HEK293T (cell line): Measurements from ENCODE around the gene RABGAP1L.
A peak's percentile ranks its signal among the peaks of the same experiment; 100 is the strongest.
"Not testable (repeated sequence)": the region's sequence is repeated elsewhere in the genome, so short reads cannot be mapped to it uniquely, and the experiment has no call there.

Source experiments
- CTCF ChIA-PET: fragments of 350-600 bp; formaldehyde crosslinking; extraction: SDS; loops from one replicate; lab custom pipeline; 2021; ENCODE audit warnings: antibody characterized with exemption, inconsistent platforms; lab: Yijun Ruan, JAX
- POLR2A ChIA-PET: fragments of 350-600 bp; formaldehyde crosslinking; extraction: SDS; loops from one replicate; lab custom pipeline; 2020; ENCODE audit warnings: antibody characterized with exemption, inconsistent platforms; lab: Yijun Ruan, JAX
- DNase-seq: peaks from one replicate; pipeline ENCODE4 v3.0.0; 2012; ENCODE audit warnings: mixed read lengths; ENCODE audit errors: extremely low spot score
- ARNT ChIP-seq: fragments of 450-650 bp; IDR thresholded peaks from 2 replicates; pipeline ENCODE4 v1.6.1; 2017; ENCODE audit warnings: mild to moderate bottlenecking
- BHLHE40 ChIP-seq: fragments of 450-650 bp; IDR thresholded peaks from 2 replicates; pipeline ENCODE4 v1.6.1; 2016; ENCODE audit warnings: mild to moderate bottlenecking, moderate library complexity, borderline replicate concordance
- CTBP1 ChIP-seq: fragments of 450-650 bp; IDR thresholded peaks from 2 replicates; pipeline ENCODE4 v1.6.1; 2016; ENCODE audit warnings: borderline replicate concordance
- ELF4 ChIP-seq: fragments of 450-650 bp; IDR thresholded peaks from 2 replicates; pipeline ENCODE4 v1.6.1; 2017; ENCODE audit warnings: antibody characterized with exemption
- FOXA1 ChIP-seq: fragments of 450-650 bp; IDR thresholded peaks from 2 replicates; pipeline ENCODE4 v1.6.1; 2016; ENCODE audit warnings: mild to moderate bottlenecking
- FOXK2 ChIP-seq: fragments of 450-650 bp; IDR thresholded peaks from 2 replicates; pipeline ENCODE4 v1.6.1; 2016; ENCODE audit warnings: mild to moderate bottlenecking
- FOXM1 ChIP-seq: fragments of 450-650 bp; IDR thresholded peaks from 2 replicates; pipeline ENCODE4 v1.6.1; 2017; ENCODE audit warnings: mild to moderate bottlenecking, borderline replicate concordance
- HDGF ChIP-seq: fragments of 450-650 bp; IDR thresholded peaks from 2 replicates; pipeline ENCODE4 v1.6.1; 2017; ENCODE audit warnings: antibody characterized with exemption, borderline replicate concordance
- L3MBTL2 ChIP-seq: fragments of 450-650 bp; conservative IDR thresholded peaks from 2 replicates; pipeline ENCODE4 v1.6.1; 2016; ENCODE audit warnings: mild to moderate bottlenecking
- LEF1 ChIP-seq: fragments of 450-650 bp; IDR thresholded peaks from 2 replicates; pipeline ENCODE4 v1.6.1; 2017; ENCODE audit warnings: mild to moderate bottlenecking, borderline replicate concordance
- NFRKB ChIP-seq: fragments of 450-650 bp; IDR thresholded peaks from 2 replicates; pipeline ENCODE4 v1.6.1; 2016; ENCODE audit warnings: mild to moderate bottlenecking, moderate library complexity
- PKNOX1 ChIP-seq: fragments of 450-650 bp; IDR thresholded peaks from 2 replicates; pipeline ENCODE4 v1.6.1; 2016
- SP1 ChIP-seq: fragments of 450-650 bp; IDR thresholded peaks from 2 replicates; pipeline ENCODE4 v1.6.1; 2017
- SUZ12 ChIP-seq: fragments of 450-650 bp; IDR thresholded peaks from 2 replicates; pipeline ENCODE4 v1.6.1; 2016; ENCODE audit warnings: mild to moderate bottlenecking
- TARDBP ChIP-seq: fragments of 450-650 bp; IDR thresholded peaks from 2 replicates; pipeline ENCODE4 v1.6.1; 2016
- ZNF384 ChIP-seq: fragments of 450-650 bp; IDR thresholded peaks from 2 replicates; pipeline ENCODE4 v1.6.1; 2016

Gene RABGAP1L

GRCh38 chr1:175009532-175009931, 850.2 kb downstream of the RABGAP1L start:
- no peak for DNase-seq
- CTCF ChIA-PET, result no interaction called here
- POLR2A ChIA-PET, result interaction anchor here (0.7 kb wide), 2 partner anchors 10 to 14 kb away, joined by 3 to 5 read pairs; partner anchors contain the start of genes CACYBP and MRPS14
- TF ChIP-seq HDGF (no peak), FOXM1 (no peak), FOXA1 (no peak), CTBP1 (no peak), ZNF384 (no peak), SP1 (no peak), PKNOX1 (no peak), ELF4 (no peak), SUZ12 (no peak), LEF1 (no peak), TARDBP (no peak)

GRCh38 chr1:175013445-175013844, 854.1 kb downstream of the RABGAP1L start:
- TF ChIP-seq SUZ12, result no peak
- no peak for TF ChIP-seq L3MBTL2
- DNase-seq, result no peak
- CTCF ChIA-PET, result no interaction called here
- POLR2A ChIA-PET, result no interaction called here

GRCh38 chr1:175015243-175015642, 855.9 kb downstream of the RABGAP1L start:
- no peak for DNase-seq
- ChIA-PET POLR2A (no interaction called here), CTCF (interaction anchor here (0.8 kb wide), 1 partner anchor 14 kb away, joined by 3 read pairs; no protein-coding TSS in a partner anchor)
- TF ChIP-seq PKNOX1, result no peak
- no peak for TF ChIP-seq SUZ12
- no peak for TF ChIP-seq SP1
- no peak for TF ChIP-seq FOXA1
- TF ChIP-seq FOXM1, result no peak
- TF ChIP-seq BHLHE40, result no peak
- no peak for TF ChIP-seq L3MBTL2
- no peak for TF ChIP-seq TARDBP
- TF ChIP-seq LEF1, result no peak
- TF ChIP-seq ELF4, result no peak
- TF ChIP-seq ZNF384, result no peak
- TF ChIP-seq FOXK2, result no peak
- no peak for TF ChIP-seq HDGF
- TF ChIP-seq NFRKB, result no peak
- TF ChIP-seq ARNT, result no peak

GRCh38 chr1:175019524-175019923, 860.2 kb downstream of the RABGAP1L start:
- CTCF ChIA-PET, result no interaction called here
- POLR2A ChIA-PET, result interaction anchor here (1.9 kb wide), 1 partner anchor 20 kb away, joined by 8 read pairs; the partner anchor contains the start of gene CACYBP
- TF ChIP-seq FOXK2 (no peak), SP1 (no peak), BHLHE40 (no peak), CTBP1 (no peak), TARDBP (no peak), HDGF (no peak), FOXM1 (no peak), FOXA1 (no peak), ZNF384 (no peak), LEF1 (no peak), L3MBTL2 (no peak), NFRKB (no peak), PKNOX1 (no peak), ELF4 (no peak), ARNT (no peak), SUZ12 (no peak)

GRCh38 chr1:175023043-175023921, 864.0 kb downstream of the RABGAP1L start, which contains the start of gene MRPS14:
MRPS14 (minus strand) TSS chr1:175023425; CDS start chr1:175023408, 17 bp downstream.
- CTCF ChIA-PET, result interaction anchor here (1.2 to 1.9 kb wide), 2 partner anchors 123 to 129 kb away, joined by 3 to 8 read pairs; no protein-coding TSS in a partner anchor
- POLR2A ChIA-PET, result interaction anchor here (0.5 to 2.7 kb wide), 18 partner anchors 8 to 819 kb away, joined by 3 to 43 read pairs (median 4); partner anchors contain the start of gene CACYBP
- peak; percentile 98 for DNase-seq
- TF ChIP-seq CTBP1 (no peak; the same call in 1 of the 2 replicates), FOXA1 (no peak), FOXK2 (peak; percentile 64; the same call in 1 of the 2 replicates), NFRKB (peak; percentile 73), LEF1 (no peak), TARDBP (no peak), ARNT (no peak), ZNF384 (peak; percentile 65; the same call in 1 of the 2 replicates), L3MBTL2 (peak; percentile 59), HDGF (0 out of 2 replicates have a peak, but pooled peaks have one; percentile 62), SP1 (peak; percentile 69; the same call in 1 of the 2 replicates), ELF4 (peak; percentile 25; the same call in 1 of the 2 replicates)

More at GRCh38 chr1:175019524-175019923, 860.2 kb downstream of the RABGAP1L start:
- no peak for DNase-seq

- CTCF ChIA-PET, result interaction anchor here (0.6 to 1.9 kb wide), 2 partner anchors 128 to 171 kb away, joined by 3 to 8 read pairs; no protein-coding TSS in a partner anchor
- DNase-seq, result not testable (repeated sequence)
Observed at GRCh38 chr1:175023922-175024242, 864.6 kb downstream of the RABGAP1L start.

More at GRCh38 chr1:175023922-175024242, 864.6 kb downstream of the RABGAP1L start:
- POLR2A ChIA-PET, result interaction anchor here (0.5 to 2.7 kb wide), 15 partner anchors 8 to 819 kb away, joined by 3 to 43 read pairs (median 5); partner anchors contain the start of gene CACYBP
